IMR-90 (cell line): ENCODE results near the gene NTSR1. TPM values are rescaled to one million over a fixed set of nuclear protein-coding genes. Genes with fewer than 3 reads are reported as not detected.

ENCODE experiments used
- ATAC-seq: fragments of 200-7000 bp; cut with Tn5 transposase; 2 replicates; pipeline ENCODE4 v1.9.1; 2020; ENCODE audit warnings: low read depth, mild to moderate bottlenecking, moderate library complexity
- BruUV-seq: library from RNA; stranded (reverse); fragments of 400-500 nt; replicated peaks from 2 replicates; lab custom pipeline; 2021; lab: Mats Ljungman, UMichigan
- CTCF ChIA-PET: fragments of 300-600 bp; formaldehyde crosslinking; extraction: SDS; loops from one replicate; lab custom pipeline; 2021; ENCODE audit warnings: antibody characterized with exemption; lab: Yijun Ruan, JAX
- POLR2A ChIA-PET: fragments of 300-600 bp; sonication (Branson Sonifier 250); formaldehyde crosslinking; loops from one replicate; lab custom pipeline; 2022; ENCODE audit warnings: antibody characterized with exemption; ENCODE audit not compliant: unreplicated experiment; lab: Charles Lee
- DNase-seq: peaks from one replicate; pipeline ENCODE4 v3.0.0; 2013
- H2AFZ ChIP-seq: replicated peaks from 2 replicates; pipeline ENCODE3; 2013; ENCODE audit warnings: low read length, mild to moderate bottlenecking; ENCODE audit not compliant: poor library complexity
- H2AK5ac ChIP-seq: 2 replicates; pipeline ENCODE4 v1.6.1; 2013; ENCODE audit warnings: low read depth, low read length, inconsistent platforms
- H2AK9ac ChIP-seq: replicated peaks from 2 replicates; pipeline ENCODE3; 2013; ENCODE audit warnings: mild to moderate bottlenecking, low read depth, low read length, moderate library complexity; ENCODE audit not compliant: poor library complexity
- H2BK120ac ChIP-seq: 2 replicates; pipeline ENCODE4 v1.6.1; 2013; ENCODE audit warnings: low read depth, low read length, inconsistent platforms
- H2BK15ac ChIP-seq: 3 replicates; pipeline ENCODE4 v1.6.1; 2013; ENCODE audit warnings: low read depth, low read length, inconsistent platforms
- H2BK20ac ChIP-seq: 2 replicates; pipeline ENCODE4 v1.6.1; 2013; ENCODE audit warnings: low read depth, mild to moderate bottlenecking, inconsistent platforms, low read length, moderate library complexity
- H2BK5ac ChIP-seq: 2 replicates; pipeline ENCODE4 v1.6.1; 2013; ENCODE audit warnings: mild to moderate bottlenecking, low read depth, low read length, inconsistent platforms; ENCODE audit not compliant: poor library complexity, severe bottlenecking
- H3K14ac ChIP-seq: replicated peaks from 2 replicates; pipeline ENCODE4 v1.6.1; 2013; ENCODE audit warnings: low read depth, low read length, inconsistent platforms
- H3K18ac ChIP-seq: 2 replicates; pipeline ENCODE4 v1.6.1; 2013; ENCODE audit warnings: low read depth, low read length, control low read depth
- H3K23ac ChIP-seq: 2 replicates; pipeline ENCODE4 v1.6.1; 2013; ENCODE audit warnings: low read depth, low read length, inconsistent platforms
- H3K27ac ChIP-seq: 2 replicates; pipeline ENCODE4 v1.5.1; 2013; ENCODE audit warnings: mild to moderate bottlenecking, control low read depth, low read length; ENCODE audit not compliant: insufficient read depth
- H3K27me3 ChIP-seq: 2 replicates; pipeline ENCODE4 v1.6.1; 2013; ENCODE audit warnings: low read length; ENCODE audit not compliant: control insufficient read depth, insufficient read depth
- H3K36me3 ChIP-seq: 2 replicates; pipeline ENCODE4 v1.6.1; 2013; ENCODE audit warnings: low read length, mixed read lengths; ENCODE audit not compliant: control insufficient read depth, insufficient read depth
- H3K4ac ChIP-seq: 2 replicates; pipeline ENCODE4 v1.6.1; 2013; ENCODE audit warnings: low read depth, low read length, inconsistent platforms
- H3K4me1 ChIP-seq: 2 replicates; pipeline ENCODE4 v1.6.1; 2013; ENCODE audit warnings: low read length, mixed read lengths; ENCODE audit not compliant: control insufficient read depth, insufficient read depth
- H3K4me2 ChIP-seq: 2 replicates; pipeline ENCODE4 v1.6.1; 2013; ENCODE audit warnings: low read depth, mild to moderate bottlenecking, control low read depth, low read length, moderate library complexity
- H3K4me3 ChIP-seq: 2 replicates; pipeline ENCODE4 v1.5.1; 2013; ENCODE audit warnings: low read depth, mild to moderate bottlenecking, control low read depth, low read length, moderate library complexity; ENCODE audit not compliant: insufficient read depth
- H3K56ac ChIP-seq: 2 replicates; pipeline ENCODE4 v1.6.1; 2013; ENCODE audit warnings: low read length, inconsistent platforms; ENCODE audit not compliant: insufficient read depth; ENCODE audit errors: extremely low read depth
- H3K79me1 ChIP-seq, 2 experiments: 2 replicates each; pipeline ENCODE4 v1.6.1; 2013; ENCODE audit warnings: low read length in 2 of 2, inconsistent platforms in 1 of 2, low read depth in 1 of 2
- H3K9ac ChIP-seq: 2 replicates; pipeline ENCODE4 v1.6.1; 2013; ENCODE audit warnings: low read depth, low read length, control low read depth
- H3K9me1 ChIP-seq: 2 replicates; pipeline ENCODE4 v1.6.1; 2013; ENCODE audit warnings: low read length, inconsistent platforms; ENCODE audit not compliant: insufficient read depth
- H3K9me3 ChIP-seq: 2 replicates; pipeline ENCODE4 v1.6.1; 2013; ENCODE audit warnings: low read length; ENCODE audit not compliant: control insufficient read depth, insufficient read depth
- H4K20me1 ChIP-seq: 2 replicates; pipeline ENCODE4 v1.6.1; 2013; ENCODE audit warnings: low read length, inconsistent platforms; ENCODE audit not compliant: insufficient read depth
- H4K5ac ChIP-seq: 2 replicates; pipeline ENCODE4 v1.6.1; 2013; ENCODE audit warnings: mild to moderate bottlenecking, low read depth, low read length, control low read depth
- H4K8ac ChIP-seq, 2 experiments: 2 replicates each; pipeline ENCODE4 v1.6.1; 2013; ENCODE audit warnings: low read depth in 2 of 2, low read length in 2 of 2, control low read depth in 1 of 2, inconsistent platforms in 1 of 2
- H4K91ac ChIP-seq: 2 replicates; pipeline ENCODE4 v1.6.1; 2013; ENCODE audit warnings: low read depth, low read length, inconsistent platforms; ENCODE audit not compliant: insufficient read depth
- BHLHE40 ChIP-seq: fragments of 150-350 bp; IDR thresholded peaks from 2 replicates; pipeline ENCODE4 v1.6.1; 2016; ENCODE audit warnings: mild to moderate bottlenecking, low read depth, low read length
- CEBPB ChIP-seq: IDR thresholded peaks from 2 replicates; pipeline ENCODE4 v1.6.1; 2012; ENCODE audit warnings: low read depth, low read length, improper control_type of control experiment
- CHD1 ChIP-seq: IDR thresholded peaks from 2 replicates; pipeline ENCODE4 v1.6.1; 2012; ENCODE audit warnings: low read depth, low read length, improper control_type of control experiment
- CTCF ChIP-seq: conservative IDR thresholded peaks from 2 replicates; pipeline ENCODE4 v1.5.1; 2012; ENCODE audit warnings: mild to moderate bottlenecking, low read depth, low read length, improper control_type of control experiment
- ELK1 ChIP-seq: fragments of 150-350 bp; IDR thresholded peaks from 2 replicates; pipeline ENCODE4 v1.6.1; 2016; ENCODE audit warnings: low read depth, mild to moderate bottlenecking, low read length, moderate library complexity, borderline replicate concordance
- MXI1 ChIP-seq: IDR thresholded peaks from 2 replicates; pipeline ENCODE4 v1.6.1; 2012; ENCODE audit warnings: low read depth, mild to moderate bottlenecking, low read length, moderate library complexity, borderline replicate concordance
- POLR2A ChIP-seq: IDR thresholded peaks from 2 replicates; pipeline ENCODE4 v1.6.1; 2012; ENCODE audit warnings: mild to moderate bottlenecking, low read depth, low read length
- RCOR1 ChIP-seq: IDR thresholded peaks from 2 replicates; pipeline ENCODE4 v1.6.1; 2012; ENCODE audit warnings: mild to moderate bottlenecking, low read length, improper control_type of control experiment; ENCODE audit not compliant: insufficient replicate concordance
- RFX5 ChIP-seq: IDR thresholded peaks from 2 replicates; pipeline ENCODE4 v1.8.0; 2012; ENCODE audit warnings: low read depth, mild to moderate bottlenecking, low read length, moderate library complexity
- USF2 ChIP-seq: fragments of 150-350 bp; IDR thresholded peaks from 2 replicates; pipeline ENCODE4 v1.6.1; 2017; ENCODE audit warnings: mild to moderate bottlenecking, antibody characterized with exemption, low read length, low read depth
- WGBS, 2 experiments: methylation state at CpG; one replicate each; pipeline versions ENCODE4 v1.1.5 to v1.1.7; 2013; ENCODE audit warnings: missing lambda C conversion rate in 2 of 2; ENCODE audit not compliant: insufficient read length in 1 of 2; ENCODE audit errors: extremely low coverage in 2 of 2; 5-methylcytosine and 5-hydroxymethylcytosine counted together
- dilution Hi-C: fragments of 300-500 bp; cut with HindIII; formaldehyde crosslinking; loops from one replicate; pipeline ENCODE4 v1.14.3; 2018; ENCODE audit warnings: low sequenced_read_pairs; ENCODE audit not compliant: unreplicated experiment
- in situ Hi-C: fragments of 300-500 bp; cut with MboI; formaldehyde crosslinking; loops from 3 replicates; pipeline ENCODE4 v1.14.3; 2019; ENCODE audit warnings: low sequenced_read_pairs, inconsistent platforms, mixed read lengths
- intact Hi-C: fragments of 100-400 bp; cut with micrococcal nuclease; formaldehyde crosslinking; loops from 2 replicates; pipeline ENCODE4 v1.10.0; 2022
- polyA plus RNA-seq, 3 experiments: library from polyadenylated mRNA; depleted of rRNA; stranded (reverse); fragments of >200 nt; gene quantifications; 2 replicates each; pipeline ENCODE4 v1.2.3, GENCODE V29; 2012; ENCODE audit warnings: low replicate concordance in 1 of 3
- total RNA-seq: library from RNA; depleted of rRNA; stranded (reverse); fragments of >200 nt; gene quantifications from 2 replicates; pipeline ENCODE4 v1.2.3, GENCODE V29; 2012

Gene NTSR1
- total and polyA plus RNA-seq, 2 of the 4 experiments (the other 2 are of a cell fraction) = 0.54 to 1.8 TPM

GRCh38 chr20:62704341-62704948, 4.2 kb upstream of the NTSR1 start:
- in situ Hi-C loops (no loop called here), intact Hi-C loops (no loop called here), dilution Hi-C loops (no loop called here)
- no TSS peak for BruUV-seq
- Histone ChIP-seq H3K56ac (no peak overlapping the region), H3K9me3 (no peaks in the 10 kb centered on the region), H3K4me2 (no peak overlapping the region), H4K5ac (peak overlapping the region; percentile 41; the same call in 1 of the 2 replicates), H2BK5ac (peak overlapping the region; percentile 78), H3K18ac (no peak overlapping the region), H3K36me3 (no peaks in the 10 kb centered on the region), H4K91ac (peak overlapping the region; percentile 94), H2BK15ac (peak overlapping the region; percentile 72; the same call in 2 of the 3 replicates), H3K27ac (peak overlapping the region; percentile 76; the same call in 1 of the 2 replicates), H2AK9ac (peak overlapping the region; percentile 43), H2BK120ac (peak overlapping the region; percentile 79), H3K9ac (no peak overlapping the region), H4K20me1 (peaks cover 6% of the 10 kb centered on the region; the same call in 1 of the 2 replicates), H2BK20ac (peak overlapping the region; percentile 90), H3K4ac (peak overlapping the region; percentile 84), H4K8ac (peak overlapping the region; percentile 81 to 92), H3K4me1 (peaks cover 15% of the 10 kb centered on the region), H3K79me1 (no peaks in the 10 kb centered on the region), H3K27me3 (peaks cover 14% of the 10 kb centered on the region; the same call in 1 of the 2 replicates), H2AK5ac (peak overlapping the region; percentile 96), H2AFZ (peak overlapping the region; percentile 82), H3K4me3 (no peak overlapping the region), H3K14ac (peak overlapping the region; percentile 59), H3K9me1 (peaks cover 24% of the 10 kb centered on the region), H3K23ac (peak overlapping the region; percentile 26)
- peak; percentile 75 for ATAC-seq
- POLR2A ChIA-PET = no interaction called here
- 6% methylated on average over 12 of the region's 21 CpGs; no CpG with 5 or more reads in 1 of the 2 experiments for WGBS, 2 experiments
- no peak for TF ChIP-seq ELK1
- TF ChIP-seq RFX5 = no peak
- 0 out of 2 replicates have a peak, but pooled peaks have one; percentile 9 for TF ChIP-seq CTCF
- TF ChIP-seq CHD1 = no peak
- TF ChIP-seq BHLHE40 = peak; percentile 18
- 0 out of 2 replicates have a peak, but pooled peaks have one; percentile 5 for TF ChIP-seq POLR2A
- no peak for TF ChIP-seq USF2
- peak; percentile 12; the same call in 1 of the 2 replicates for TF ChIP-seq CEBPB
- no peak; the same call in 1 of the 2 replicates for TF ChIP-seq MXI1
- peak; percentile 8 for TF ChIP-seq RCOR1
- DNase-seq = peak; percentile 95
- CTCF ChIA-PET = interaction anchor here (1.5 to 2.5 kb wide), 2 partner anchors 35 to 87 kb away, joined by 4 to 19 read pairs; no protein-coding TSS in a partner anchor
